LNCaP clone FGC (cell line): ENCODE data around the gene MGA.

Experiments used
- DNase-seq: peaks from one replicate; pipeline ENCODE4 v3.0.0-alpha.2; 2011; ENCODE audit warnings: low read depth
- H3K4me3 ChIP-seq: 2 replicates; pipeline ENCODE4 v1.5.1; 2011; ENCODE audit warnings: mild to moderate bottlenecking, low read depth, low read length, control low read depth
- CTCF ChIP-seq: IDR thresholded peaks from 2 replicates; pipeline ENCODE4 v1.5.1; 2012; ENCODE audit warnings: mild to moderate bottlenecking; ENCODE audit not compliant: control insufficient read depth, insufficient read depth; ENCODE audit errors: extremely low read depth

The MGA gene

GRCh38 chr15:41647262-41647661 lies 12.9 kb upstream of the MGA start:
- no peak for TF ChIP-seq CTCF
- H3K4me3 ChIP-seq, result no peak overlapping the region
- no peak for DNase-seq

- no peak for DNase-seq
- no peak overlapping the region for H3K4me3 ChIP-seq
- TF ChIP-seq CTCF, result no peak
Measured at GRCh38 chr15:41648097-41648496, 12.1 kb upstream of the MGA start.

- no peak overlapping the region for H3K4me3 ChIP-seq
- TF ChIP-seq CTCF, result no peak
- DNase-seq, result no peak
Measured at GRCh38 chr15:41648770-41649169, 11.4 kb upstream of the MGA start.

GRCh38 chr15:41650806-41651205 lies 9.4 kb upstream of the MGA start:
- no peak for DNase-seq
- H3K4me3 ChIP-seq, result no peak overlapping the region
- TF ChIP-seq CTCF, result no peak

GRCh38 chr15:41651373-41651772 lies 8.8 kb upstream of the MGA start:
- no peak overlapping the region for H3K4me3 ChIP-seq
- no peak for TF ChIP-seq CTCF
- DNase-seq, result no peak

- no peak for TF ChIP-seq CTCF
- DNase-seq, result no peak
- H3K4me3 ChIP-seq, result no peak overlapping the region
Measured at GRCh38 chr15:41653760-41654159, 6.4 kb upstream of the MGA start.

- no peak overlapping the region for H3K4me3 ChIP-seq
- DNase-seq, result no peak
- TF ChIP-seq CTCF, result no peak
Measured at GRCh38 chr15:41655716-41656115, 4.5 kb upstream of the MGA start.
